Keratinocyte (primary cell): ENCODE data around the gene FUCA1. TPM values are rescaled to one million over a fixed set of nuclear protein-coding genes. Genes with fewer than 3 reads are reported as not detected.

ENCODE experiments used
- DNase-seq: peaks from one replicate; pipeline ENCODE4 v3.0.0-alpha.2; 2011; ENCODE audit warnings: low read depth, missing footprints, low spot score
- FAIRE-seq: peaks from 2 replicates; lab custom pipeline; 2011; peaks lifted over from hg19 to GRCh38; lab: Jason Lieb, UNC
- H2AFZ ChIP-seq: 2 replicates; pipeline ENCODE4 v1.6.0; 2012; ENCODE audit warnings: low read length, control low read depth, inconsistent platforms; ENCODE audit not compliant: control insufficient read depth
- H3K27ac ChIP-seq: 2 replicates; pipeline ENCODE4 v1.5.1; 2011; ENCODE audit warnings: low read length; ENCODE audit not compliant: control insufficient read depth, insufficient read depth
- H3K27me3 ChIP-seq: 3 replicates; pipeline ENCODE4 v1.6.0; 2011; ENCODE audit warnings: low read length; ENCODE audit not compliant: control insufficient read depth, insufficient read depth; ENCODE audit errors: extremely low read depth
- H3K36me3 ChIP-seq, 2 experiments: 2 replicates in 1 of 2; 3 replicates in 1 of 2; pipeline ENCODE4 v1.5.1; 2011; ENCODE audit warnings: low read length in 2 of 2, mild to moderate bottlenecking in 1 of 2; ENCODE audit not compliant: control insufficient read depth in 2 of 2, insufficient read depth in 2 of 2; ENCODE audit errors: extremely low read depth in 1 of 2
- H3K4me1 ChIP-seq: 3 replicates; pipeline ENCODE4 v1.5.1; 2011; ENCODE audit warnings: low read length; ENCODE audit not compliant: control insufficient read depth, insufficient read depth; ENCODE audit errors: extremely low read depth
- H3K4me2 ChIP-seq: 3 replicates; pipeline ENCODE4 v1.6.0; 2011; ENCODE audit warnings: low read depth, low read length; ENCODE audit not compliant: control insufficient read depth, insufficient read depth; ENCODE audit errors: extremely low read depth
- H3K4me3 ChIP-seq, 3 experiments: fragments of 200-600 bp in 1 of 3; sonication (generic) in 1 of 3; 2 replicates in 2 of 3; 3 replicates in 1 of 3; pipeline ENCODE4 v1.5.1; 2011 to 2016; ENCODE audit warnings: low read length in 3 of 3, mild to moderate bottlenecking in 3 of 3, control low read depth in 2 of 3, inconsistent platforms in 1 of 3, low read depth in 1 of 3, mixed read lengths in 1 of 3, mixed run types in 1 of 3, moderate library complexity in 1 of 3; ENCODE audit not compliant: control insufficient read depth in 2 of 3, insufficient read depth in 2 of 3; ENCODE audit errors: extremely low read depth in 1 of 3
- H3K79me2 ChIP-seq: 2 replicates; pipeline ENCODE4 v1.6.0; 2012; ENCODE audit warnings: low read length; ENCODE audit not compliant: control insufficient read depth, insufficient read depth
- H3K9ac ChIP-seq: 3 replicates; pipeline ENCODE4 v1.6.0; 2011; ENCODE audit warnings: low read length; ENCODE audit not compliant: control insufficient read depth, insufficient read depth; ENCODE audit errors: extremely low read depth
- H3K9me1 ChIP-seq: 3 replicates; pipeline ENCODE4 v1.6.0; 2011; ENCODE audit warnings: low read length; ENCODE audit not compliant: control insufficient read depth, insufficient read depth; ENCODE audit errors: extremely low read depth
- H3K9me3 ChIP-seq: 2 replicates; pipeline ENCODE4 v1.5.1; 2012; ENCODE audit warnings: low read depth, low read length; ENCODE audit not compliant: control insufficient read depth
- H4K20me1 ChIP-seq: 3 replicates; pipeline ENCODE4 v1.6.0; 2011; ENCODE audit warnings: low read length; ENCODE audit not compliant: control insufficient read depth, insufficient read depth; ENCODE audit errors: extremely low read depth
- CTCF ChIP-seq, 3 experiments: IDR thresholded peaks in 1 of 3; conservative IDR thresholded peaks in 1 of 3; optimal IDR thresholded peaks in 1 of 3; 2 replicates in 2 of 3; 3 replicates in 1 of 3; pipeline versions ENCODE3 to v1.5.1; 2011; ENCODE audit warnings: low read length in 3 of 3, mild to moderate bottlenecking in 3 of 3, moderate library complexity in 2 of 3, control low read depth in 1 of 3, inconsistent platforms in 1 of 3; ENCODE audit not compliant: insufficient read depth in 2 of 3; ENCODE audit errors: extremely low read depth in 1 of 3
- EZH2 ChIP-seq: IDR thresholded peaks from one replicate; pipeline ENCODE4 v1.6.1; 2012; ENCODE audit warnings: inconsistent platforms, mild to moderate bottlenecking, low read length, moderate library complexity
- dilution Hi-C: fragments of 300-500 bp; cut with MboI; formaldehyde crosslinking; loops from one replicate; pipeline ENCODE4 v1.7.0; 2020; ENCODE audit warnings: low sequenced_read_pairs; ENCODE audit not compliant: extremely low pct_ligation_motif_present
- polyA plus RNA-seq, 5 experiments: library from polyadenylated mRNA; depleted of rRNA in 3 of 5; stranded (reverse) in 3 of 5; stranded (forward) in 1 of 5; unstranded in 1 of 5; fragments of >200 nt; gene quantifications; 1 replicate in 1 of 5; 2 replicates in 3 of 5; 3 replicates in 1 of 5; pipeline versions ENCODE4 v1.2.1 to v1.2.3, GENCODE V29; 2011 to 2012; ENCODE audit warnings: missing spikeins in 2 of 5, low read depth in 1 of 5, low replicate concordance in 1 of 5

The FUCA1 gene
- polyA plus RNA-seq, 1 donor (not counting 4 experiments of a cell fraction or from before 2014, with no cell fraction given) = 11.9 TPM

GRCh38 chr1:23885222-23885621, 17.1 kb upstream of the FUCA1 start:
- Histone ChIP-seq H3K4me3 (no peak overlapping the region), H3K27ac (no peak overlapping the region), H3K79me2 (no peaks in the 10 kb centered on the region), H3K9ac (no peak overlapping the region), H3K9me3 (no peaks in the 10 kb centered on the region), H3K36me3 (no peaks in the 10 kb centered on the region), H3K9me1 (no peaks in the 10 kb centered on the region), H3K27me3 (no peaks in the 10 kb centered on the region), H2AFZ (no peak overlapping the region), H3K4me1 (no peaks in the 10 kb centered on the region), H3K4me2 (no peak overlapping the region), H4K20me1 (no peaks in the 10 kb centered on the region)
- TF ChIP-seq EZH2 (no peak), CTCF (optimal IDR thresholded peaks at IDR 0.05 in 1 of 3, IDR thresholded peaks at IDR 0.05 in 1 of 3, conservative IDR thresholded peaks at IDR 0.05 in 1 of 3; ENCODE audit: extremely low read depth in 1 of 3, insufficient read depth in 2 of 3, low read length in 3 of 3) (no peak)
- FAIRE-seq (no peak), DNase-seq (no peak)
- dilution Hi-C loops = no loop called here

DNA sequence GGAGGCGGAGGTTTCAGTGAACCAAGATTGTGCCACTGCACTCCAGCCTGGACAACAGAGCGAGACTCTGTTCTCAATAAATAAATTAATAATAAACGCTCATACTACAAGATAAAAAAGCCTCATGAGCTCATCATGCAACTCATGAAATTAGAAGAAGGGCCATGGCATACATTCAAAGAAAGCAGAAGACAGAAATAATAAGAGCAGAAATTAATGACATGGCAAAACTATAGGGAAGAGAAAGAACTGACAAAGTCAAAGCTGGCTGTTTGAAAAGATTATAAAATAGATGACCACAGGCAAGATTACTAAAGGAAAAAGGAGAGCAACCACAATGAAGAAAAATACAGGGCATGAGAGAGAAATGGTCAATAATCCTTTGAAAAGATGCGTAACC, 14.7 kb upstream of the FUCA1 start:
- H3K36me3 ChIP-seq = no peaks in the 10 kb centered on the region
- no peaks in the 10 kb centered on the region for H3K9me1 ChIP-seq
- FAIRE-seq = no peak
- H3K4me2 ChIP-seq = no peak overlapping the region
- no peak overlapping the region for H3K9ac ChIP-seq
- no peak overlapping the region for H2AFZ ChIP-seq
- H3K4me3 ChIP-seq = no peak overlapping the region
- TF ChIP-seq EZH2 (no peak), CTCF (optimal IDR thresholded peaks at IDR 0.05 in 1 of 3, IDR thresholded peaks at IDR 0.05 in 1 of 3, conservative IDR thresholded peaks at IDR 0.05 in 1 of 3; ENCODE audit: extremely low read depth in 1 of 3, insufficient read depth in 2 of 3, low read length in 3 of 3) (no peak)
- H3K4me1 ChIP-seq = no peaks in the 10 kb centered on the region
- dilution Hi-C loops = no loop called here
- H3K79me2 ChIP-seq = no peaks in the 10 kb centered on the region
- DNase-seq = no peak
- H3K27ac ChIP-seq = no peak overlapping the region
- peaks cover 3% of the 10 kb centered on the region for H3K9me3 ChIP-seq
- H4K20me1 ChIP-seq = no peaks in the 10 kb centered on the region
- H3K27me3 ChIP-seq = no peaks in the 10 kb centered on the region
